Ishikawa (cell line): ENCODE measurements around the gene IKZF3.

Experiments used
- CEBPB ChIP-seq: IDR thresholded peaks from 2 replicates; pipeline ENCODE4 v1.6.1; 2012
- CREB1 ChIP-seq: IDR thresholded peaks from 2 replicates; pipeline ENCODE4 v1.6.1; 2012; ENCODE audit warnings: low read depth
- EGR1 ChIP-seq: IDR thresholded peaks from 2 replicates; pipeline ENCODE4 v1.6.1; 2012
- EP300 ChIP-seq: IDR thresholded peaks from 2 replicates; pipeline ENCODE4 v1.6.1; 2012; ENCODE audit warnings: borderline replicate concordance
- FOXM1 ChIP-seq: IDR thresholded peaks from 2 replicates; pipeline ENCODE4 v1.6.1; 2012; ENCODE audit warnings: low read depth, borderline replicate concordance
- MAX ChIP-seq: IDR thresholded peaks from 2 replicates; pipeline ENCODE4 v1.6.1; 2012
- TAF1 ChIP-seq: IDR thresholded peaks from 2 replicates; pipeline ENCODE4 v1.6.1; 2012; ENCODE audit warnings: low read depth, mild to moderate bottlenecking
- TCF12 ChIP-seq: IDR thresholded peaks from 2 replicates; pipeline ENCODE4 v1.6.1; 2012; ENCODE audit warnings: low read depth
- USF1 ChIP-seq: IDR thresholded peaks from 2 replicates; pipeline ENCODE4 v1.6.1; 2012
- YY1 ChIP-seq: IDR thresholded peaks from 2 replicates; pipeline ENCODE4 v1.6.1; 2012; ENCODE audit warnings: low read depth
- ZBTB7A ChIP-seq: IDR thresholded peaks from 2 replicates; pipeline ENCODE4 v1.6.1; 2012; ENCODE audit warnings: low read depth

GRCh38 chr17:39711851-39712250 is 152.3 kb downstream of the IKZF3 start:
- TF ChIP-seq EP300 = no peak
- TF ChIP-seq USF1 = no peak
- TF ChIP-seq TCF12 = no peak
- TF ChIP-seq TAF1 = no peak
- no peak for TF ChIP-seq FOXM1
- TF ChIP-seq EGR1 = no peak
- no peak for TF ChIP-seq CREB1
- TF ChIP-seq MAX = no peak
- no peak for TF ChIP-seq YY1
- TF ChIP-seq CEBPB = no peak
- TF ChIP-seq ZBTB7A = no peak
